Tibial nerve (tissue), 4 donors: ENCODE data around the gene BIRC2. TPM values are rescaled to one million over a fixed set of nuclear protein-coding genes. Genes with fewer than 3 reads are reported as not detected.

Experiments
- DNase-seq, 2 donors: peaks; one replicate each; pipeline ENCODE4 v3.0.0-alpha.2; 2019; ENCODE audit warnings: low spot score in 2 of 2
- H3K27ac ChIP-seq, 4 donors: fragments of 200-600 bp; sonication (generic) in 3 of 4; one replicate each; pipeline ENCODE4 v1.5.1; 2017 to 2019; ENCODE audit warnings: mild to moderate bottlenecking in 1 of 4
- H3K27me3 ChIP-seq, 2 donors: fragments of 200-600 bp; sonication (generic) in 1 of 2; one replicate each; pipeline versions ENCODE4 v1.5.1 to v1.6.0; 2017 to 2019
- H3K36me3 ChIP-seq, 3 donors: fragments of 200-600 bp; sonication (generic); one replicate each; pipeline ENCODE4 v1.5.1; 2018 to 2019
- H3K4me1 ChIP-seq, 4 donors: fragments of 200-600 bp; sonication (generic) in 3 of 4; one replicate each; pipeline ENCODE4 v1.5.1; 2017 to 2019
- H3K4me3 ChIP-seq, 4 donors: fragments of 200-600 bp; sonication (generic) in 3 of 4; one replicate each; pipeline ENCODE4 v1.5.1; 2017 to 2019; ENCODE audit warnings: mild to moderate bottlenecking in 1 of 4, moderate library complexity in 1 of 4
- H3K9me3 ChIP-seq, 4 donors: fragments of 200-600 bp; sonication (generic) in 3 of 4; one replicate each; pipeline ENCODE4 v1.5.1; 2017 to 2019
- EP300 ChIP-seq, 2 donors: sonication (generic); formaldehyde crosslinking; IDR thresholded peaks; one replicate each; pipeline ENCODE4 v1.6.1; 2017; ENCODE audit warnings: antibody characterized with exemption in 2 of 2, mild to moderate bottlenecking in 1 of 2
- POLR2A ChIP-seq, 2 donors: fragments of 450-650 bp; IDR thresholded peaks; one replicate each; pipeline ENCODE4 v1.6.1; 2017; ENCODE audit warnings: antibody characterized with exemption in 2 of 2, mild to moderate bottlenecking in 2 of 2, moderate library complexity in 2 of 2
- WGBS, 2 donors: methylation state at CpG; one replicate each; pipeline ENCODE4 v1.1.5; 2018; 5-methylcytosine and 5-hydroxymethylcytosine counted together
- total RNA-seq, 4 donors: library from RNA; depleted of rRNA; stranded (reverse); fragments of >200 nt; gene quantifications; one replicate each; pipeline ENCODE4 v1.1.0, GENCODE V29; 2016
- TF ChIP-seq, protein P1 (sequence below), 5 experiments: fragments of 200-600 bp in 3 of 5; fragments of 450-650 bp in 2 of 5; sonication (generic) in 3 of 5; IDR thresholded peaks; one replicate each; pipeline ENCODE4 v1.5.1; 2016 to 2019; ENCODE audit warnings: antibody characterized with exemption in 5 of 5, mild to moderate bottlenecking in 3 of 5, moderate library complexity in 2 of 5

The BIRC2 gene
- total RNA-seq, 4 donors from 2014 or later, result 39.0 to 74.5 (median 51.4) TPM

DNA sequence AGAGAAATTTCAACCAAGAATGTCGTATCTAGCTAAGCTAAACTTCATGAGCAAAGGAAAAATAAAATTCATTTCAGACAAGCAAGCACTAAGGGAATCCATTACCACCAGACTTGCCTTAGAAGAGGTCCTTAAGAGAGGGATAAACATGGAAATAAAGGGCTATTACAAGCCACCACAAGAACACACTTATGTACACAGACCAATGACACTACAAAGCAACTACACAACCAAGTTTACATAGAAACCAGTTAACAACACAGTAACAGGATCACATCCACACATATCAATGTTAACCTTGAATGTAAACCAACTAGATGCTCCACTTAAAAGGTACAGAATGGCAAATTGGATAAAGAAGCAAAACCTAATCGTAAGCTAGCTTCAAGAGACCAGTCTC lies 67.5 kb downstream of the BIRC2 start:
- DNase-seq, result no peak
- peaks cover 0 to 15% (median 0%) of the 10 kb centered on the region in 4 donors for H3K4me1 ChIP-seq
- peaks cover 0 to 15% (median 5%) of the 10 kb centered on the region in 4 donors for H3K9me3 ChIP-seq
- WGBS, 2 donors, result 96 to 97% methylated on average over 2 of the region's 2 CpGs
- H3K4me3 ChIP-seq, result no peak overlapping the region
- no peaks in the 10 kb centered on the region for H3K27me3 ChIP-seq
- H3K36me3 ChIP-seq, result peaks cover 0 to 17% (median 0%) of the 10 kb centered on the region in 3 donors
- H3K27ac ChIP-seq, result no peak overlapping the region
- TF ChIP-seq, protein P1, sequence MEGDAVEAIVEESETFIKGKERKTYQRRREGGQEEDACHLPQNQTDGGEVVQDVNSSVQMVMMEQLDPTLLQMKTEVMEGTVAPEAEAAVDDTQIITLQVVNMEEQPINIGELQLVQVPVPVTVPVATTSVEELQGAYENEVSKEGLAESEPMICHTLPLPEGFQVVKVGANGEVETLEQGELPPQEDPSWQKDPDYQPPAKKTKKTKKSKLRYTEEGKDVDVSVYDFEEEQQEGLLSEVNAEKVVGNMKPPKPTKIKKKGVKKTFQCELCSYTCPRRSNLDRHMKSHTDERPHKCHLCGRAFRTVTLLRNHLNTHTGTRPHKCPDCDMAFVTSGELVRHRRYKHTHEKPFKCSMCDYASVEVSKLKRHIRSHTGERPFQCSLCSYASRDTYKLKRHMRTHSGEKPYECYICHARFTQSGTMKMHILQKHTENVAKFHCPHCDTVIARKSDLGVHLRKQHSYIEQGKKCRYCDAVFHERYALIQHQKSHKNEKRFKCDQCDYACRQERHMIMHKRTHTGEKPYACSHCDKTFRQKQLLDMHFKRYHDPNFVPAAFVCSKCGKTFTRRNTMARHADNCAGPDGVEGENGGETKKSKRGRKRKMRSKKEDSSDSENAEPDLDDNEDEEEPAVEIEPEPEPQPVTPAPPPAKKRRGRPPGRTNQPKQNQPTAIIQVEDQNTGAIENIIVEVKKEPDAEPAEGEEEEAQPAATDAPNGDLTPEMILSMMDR (IDR thresholded peaks at IDR 0.05), result no peak
- TF ChIP-seq EP300 (IDR thresholded peaks at IDR 0.05), result no peak
- no peak for TF ChIP-seq POLR2A (IDR thresholded peaks at IDR 0.05)

DNA sequence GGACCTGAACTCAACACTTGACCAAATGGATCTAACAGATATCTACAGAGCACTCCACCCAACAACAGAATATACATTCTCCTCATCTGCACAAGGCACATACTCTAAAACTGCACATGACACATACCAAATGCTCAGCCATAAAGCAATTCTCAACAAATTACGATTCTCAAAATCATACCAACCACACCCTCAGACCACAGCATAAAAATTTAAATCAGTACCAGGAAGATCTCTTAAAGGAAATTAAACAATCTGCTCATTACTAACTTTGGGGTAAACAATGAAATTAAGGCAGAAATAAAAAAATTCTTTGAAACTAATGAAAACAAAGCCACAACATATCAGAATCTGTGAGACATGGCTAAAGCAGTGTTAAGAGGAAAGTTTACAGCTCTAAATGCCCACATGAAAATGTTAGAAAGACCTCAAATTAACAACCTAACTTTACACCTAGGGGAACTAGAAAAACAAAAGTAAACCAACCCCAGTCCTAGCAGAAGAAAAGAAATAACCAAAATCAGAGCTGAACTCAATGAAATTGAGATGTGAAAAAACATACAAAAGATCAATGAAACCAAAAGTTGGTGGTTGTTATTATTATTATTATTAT lies 68.4 kb downstream of the BIRC2 start:
- Histone ChIP-seq H3K9me3 (peaks cover 0 to 15% (median 5%) of the 10 kb centered on the region in 4 donors), H3K36me3 (peaks cover 0 to 14% (median 0%) of the 10 kb centered on the region in 3 donors), H3K4me3 (no peak overlapping the region), H3K4me1 (peaks cover 0 to 18% (median 1%) of the 10 kb centered on the region in 4 donors), H3K27me3 (no peaks in the 10 kb centered on the region), H3K27ac (no peak overlapping the region)
- WGBS, 2 donors, result 80 to 97% methylated on average over 1 of the region's 1 CpG
- no peak for DNase-seq
- TF ChIP-seq, protein P1 (IDR thresholded peaks at IDR 0.05), result no peak
- TF ChIP-seq EP300 (IDR thresholded peaks at IDR 0.05) (no peak), POLR2A (IDR thresholded peaks at IDR 0.05) (no peak)

DNA sequence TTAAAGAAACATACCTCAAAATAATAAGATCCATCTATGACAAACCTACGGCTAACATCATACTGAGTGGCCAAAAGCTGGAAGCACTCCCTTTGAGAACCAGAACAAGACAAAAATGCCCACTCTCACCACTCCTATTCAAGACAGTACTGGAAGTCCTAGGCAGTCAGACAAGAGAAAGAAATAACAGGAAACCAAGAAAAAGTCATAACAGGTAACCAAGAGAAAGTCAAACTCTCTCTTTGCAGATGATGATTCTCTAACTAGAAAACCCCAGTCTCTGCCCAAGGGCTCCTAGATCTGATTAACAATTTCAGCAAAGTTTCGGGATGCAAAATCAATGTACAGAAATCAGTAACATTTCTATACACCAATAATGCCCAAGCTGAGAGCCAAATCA lies 70.0 kb downstream of the BIRC2 start:
- H3K9me3 ChIP-seq, result peaks cover 0 to 15% (median 5%) of the 10 kb centered on the region in 4 donors
- H3K27ac ChIP-seq, result no peak overlapping the region
- TF ChIP-seq EP300 (IDR thresholded peaks at IDR 0.05), result no peak
- TF ChIP-seq, protein P1 (IDR thresholded peaks at IDR 0.05), result no peak
- H3K4me3 ChIP-seq, result no peak overlapping the region
- DNase-seq, result no peak
- WGBS, 2 donors, result 90 to 97% methylated on average over 2 of the region's 2 CpGs
- peaks cover 0 to 14% (median 0%) of the 10 kb centered on the region in 3 donors for H3K36me3 ChIP-seq
- no peaks in the 10 kb centered on the region for H3K27me3 ChIP-seq
- H3K4me1 ChIP-seq, result peaks cover 0 to 29% (median 6%) of the 10 kb centered on the region in 4 donors

DNA sequence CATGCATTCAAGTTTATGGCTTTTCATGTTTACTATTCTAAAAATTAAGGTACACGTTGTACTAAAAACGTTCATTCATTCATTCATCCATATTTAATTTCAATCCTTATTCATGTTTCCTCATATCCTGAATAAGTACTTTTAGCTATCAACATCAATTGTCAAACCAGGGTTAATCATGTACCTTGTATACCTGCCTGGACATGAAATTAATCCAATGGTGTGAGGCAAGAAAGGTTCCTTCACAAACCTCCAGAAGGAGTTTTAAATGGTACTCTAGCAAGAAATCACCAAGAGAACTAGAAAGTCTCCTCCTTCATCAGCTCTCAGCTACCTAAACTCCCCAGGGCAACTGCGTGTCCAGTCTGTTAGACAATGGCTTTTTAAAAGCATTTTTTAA lies 72.2 kb downstream of the BIRC2 start:
- peak overlapping the region in 2 of 4 donors; percentile 29 to 61 for H3K27ac ChIP-seq
- H3K4me1 ChIP-seq, result peaks cover 0 to 38% (median 8%) of the 10 kb centered on the region in 4 donors
- no peaks in the 10 kb centered on the region for H3K27me3 ChIP-seq
- H3K4me3 ChIP-seq, result no peak overlapping the region
- DNase-seq, result no peak
- peaks cover 0 to 15% (median 5%) of the 10 kb centered on the region in 4 donors for H3K9me3 ChIP-seq
- WGBS, 2 donors, result 81% methylated on average over 3 of the region's 3 CpGs
- peaks cover 0 to 7% (median 0%) of the 10 kb centered on the region in 3 donors for H3K36me3 ChIP-seq
- TF ChIP-seq EP300 (IDR thresholded peaks at IDR 0.05) (no peak), POLR2A (IDR thresholded peaks at IDR 0.05) (no peak)
- TF ChIP-seq, protein P1 (IDR thresholded peaks at IDR 0.05), result no peak

DNA sequence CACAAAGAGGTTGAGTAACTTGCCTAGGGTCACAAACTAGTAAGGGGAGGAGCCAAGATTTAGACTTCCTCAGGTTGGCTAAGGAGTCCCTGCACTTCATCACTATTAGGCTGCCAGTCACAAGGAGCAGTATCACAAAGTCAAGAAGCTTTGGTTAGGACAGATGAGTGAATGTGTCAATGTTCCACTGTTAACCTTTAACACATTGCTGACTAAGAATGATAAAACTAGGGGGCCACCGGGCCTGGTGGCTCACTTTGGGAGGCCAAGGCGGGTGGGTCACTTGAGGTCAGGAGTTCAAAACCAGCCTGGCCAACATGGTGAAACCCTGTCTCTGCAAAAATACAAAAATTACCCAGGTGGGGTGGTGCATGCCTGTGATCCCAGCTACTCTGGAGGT lies 73.5 kb downstream of the BIRC2 start:
- peaks cover 0 to 48% (median 8%) of the 10 kb centered on the region in 4 donors for H3K4me1 ChIP-seq
- peak overlapping the region in 2 of 4 donors; percentile 14 to 61 for H3K27ac ChIP-seq
- WGBS, 2 donors, result 54 to 65% methylated on average over 2 of the region's 2 CpGs
- no peak overlapping the region for H3K4me3 ChIP-seq
- H3K36me3 ChIP-seq, result peaks cover 0 to 7% (median 0%) of the 10 kb centered on the region in 3 donors
- no peak for TF ChIP-seq EP300 (IDR thresholded peaks at IDR 0.05)
- TF ChIP-seq, protein P1 (IDR thresholded peaks at IDR 0.05), result no peak
- TF ChIP-seq POLR2A (IDR thresholded peaks at IDR 0.05), result no peak
- H3K27me3 ChIP-seq, result no peaks in the 10 kb centered on the region
- peaks cover 0 to 12% (median 5%) of the 10 kb centered on the region in 4 donors for H3K9me3 ChIP-seq
- no peak for DNase-seq
